ENCODE measurements around the gene TMEM175.
"Not testable (repeated sequence)": the region's sequence is repeated elsewhere in the genome, so short reads cannot be mapped to it uniquely, and the experiment has no call there.

Gene TMEM175

GRCh38 chr4:918591-918990 is 13.7 kb upstream of the TMEM175 start:
- DNase-seq: not testable (repeated sequence)

GRCh38 chr4:919004-919680 is 13.1 kb upstream of the TMEM175 start:
- DNase-seq: not testable (repeated sequence)

GRCh38 chr4:921830-922331 is 10.4 kb upstream of the TMEM175 start:
- DNase-seq: no peak

- DNase-seq: no peak
Observed at GRCh38 chr4:924107-925096, 7.9 kb upstream of the TMEM175 start.

- no peak for DNase-seq
Observed at GRCh38 chr4:925171-925570, 7.1 kb upstream of the TMEM175 start.

GRCh38 chr4:925771-926500 is 6.3 kb upstream of the TMEM175 start:
- no peak for DNase-seq

- no peak for DNase-seq
Observed at GRCh38 chr4:926538-926937, 5.7 kb upstream of the TMEM175 start.

- not testable (repeated sequence) for DNase-seq
Observed at GRCh38 chr4:927566-927965, 4.7 kb upstream of the TMEM175 start.

- DNase-seq: no peak
Observed at GRCh38 chr4:929096-929765, 3.0 kb upstream of the TMEM175 start.

- no peak for DNase-seq
Observed at GRCh38 chr4:930028-930551, 2.2 kb upstream of the TMEM175 start.

GRCh38 chr4:930827-931193 is 1.4 kb upstream of the TMEM175 start:
- DNase-seq: no peak

GRCh38 chr4:931194-931959 is 883 bp upstream of the TMEM175 start:
- DNase-seq: peak; percentile 65

GRCh38 chr4:932713-933070 is 432 bp downstream of the TMEM175 start:
- no peak for DNase-seq

GRCh38 chr4:939508-939907 is 7.2 kb downstream of the TMEM175 start:
- DNase-seq: not testable (repeated sequence)

- no peak for DNase-seq
Observed at GRCh38 chr4:945274-946102, 13.2 kb downstream of the TMEM175 start.

GRCh38 chr4:946103-946450 is 13.8 kb downstream of the TMEM175 start:
- DNase-seq: no peak

- DNase-seq: no peak
Observed at GRCh38 chr4:946517-947471, 14.5 kb downstream of the TMEM175 start.

- no peak for DNase-seq
Observed at GRCh38 chr4:947491-947971, 15.3 kb downstream of the TMEM175 start.

Measured in activated CD8-positive, alpha-beta memory T cell treated with anti-CD3 and anti-CD28 coated beads for 24 hours (primary cell).